Kidney (tissue), 22 donors: ENCODE results near the gene ANKRD34C. TPM values are rescaled to one million over a fixed set of nuclear protein-coding genes. Genes with fewer than 3 reads are reported as not detected.

Source experiments
- DNase-seq, 5 donors: peaks; one replicate each; pipeline ENCODE4 v3.0.0-alpha.2; 2013 to 2020
- FAIRE-seq: peaks from 2 replicates; lab custom pipeline; 2012; peaks lifted over from hg19 to GRCh38; lab: Jason Lieb, UNC
- H3K27ac ChIP-seq, 2 donors: one replicate each; pipeline ENCODE4 v1.7.0; 2013; ENCODE audit warnings: low read depth in 2 of 2, low read length in 2 of 2, inconsistent platforms in 1 of 2
- H3K27me3 ChIP-seq: one replicate; pipeline ENCODE4 v1.7.1; 2013; ENCODE audit warnings: low read length, inconsistent platforms; ENCODE audit not compliant: control insufficient read depth, insufficient read depth
- H3K36me3 ChIP-seq, 3 donors: one replicate each; pipeline versions ENCODE4 v1.7.0 to v1.7.1; 2013; ENCODE audit warnings: low read length in 3 of 3, control low read depth in 1 of 3, inconsistent platforms in 1 of 3; ENCODE audit not compliant: insufficient read depth in 3 of 3, control insufficient read depth in 2 of 3
- H3K4me1 ChIP-seq, 3 donors: one replicate each; pipeline versions ENCODE4 v1.7.0 to v1.7.1; 2013; ENCODE audit warnings: low read length in 3 of 3, inconsistent platforms in 1 of 3, low read depth in 1 of 3; ENCODE audit not compliant: control insufficient read depth in 2 of 3, insufficient read depth in 2 of 3
- H3K4me3 ChIP-seq, 3 donors: one replicate each; pipeline versions ENCODE4 v1.7.0 to v1.8.1; 2013; ENCODE audit warnings: low read length in 3 of 3, control low read depth in 1 of 3, inconsistent platforms in 1 of 3
- H3K9ac ChIP-seq, 3 donors: one replicate each; pipeline versions ENCODE4 v1.7.0 to v1.7.1; 2013; ENCODE audit warnings: low read length in 3 of 3, control low read depth in 1 of 3, inconsistent platforms in 1 of 3
- H3K9me3 ChIP-seq, 3 donors: one replicate each; pipeline versions ENCODE4 v1.7.0 to v1.7.1; 2013; ENCODE audit warnings: low read length in 3 of 3, control low read depth in 1 of 3, inconsistent platforms in 1 of 3; ENCODE audit not compliant: control insufficient read depth in 2 of 3, insufficient read depth in 1 of 3
- intact Hi-C: fragments of 100-400 bp; cut with DNase I; formaldehyde crosslinking; loops from one replicate; pipeline ENCODE4 v1.11.1; 2022
- long read RNA-seq, 10 donors: library from polyadenylated mRNA in 1 of 10; unstranded in 1 of 10; transcript quantifications; one replicate each; pipeline ENCODE4 v2.0.0 and lab custom pipeline, GENCODE V29; 2021 to 2026
- polyA plus RNA-seq: library from polyadenylated mRNA; stranded (reverse); fragments of 350-450 nt; fragmentation: Illumina TruSeq; extraction: RNeasy Lipid Tissue Mini Kit (QIAGEN cat#74804); gene quantifications from one replicate; pipeline ENCODE4 v1.2.3, GENCODE V29; 2014; ENCODE audit warnings: low read depth, low replicate concordance; ENCODE audit not compliant: insufficient read depth
- total RNA-seq: library from RNA; stranded (reverse); fragmentation: NEBNext Ultra II Directional; extraction: Animal tissue kit (Norgen Biotek cat#: 25700); gene quantifications from one replicate; pipeline ENCODE4 v1.2.1, GENCODE V29; 2021
- TF ChIP-seq, protein P1 (sequence below): IDR thresholded peaks from 3 replicates; pipeline ENCODE4 v1.5.1; 2012; ENCODE audit warnings: mild to moderate bottlenecking, moderate library complexity, borderline replicate concordance; ENCODE audit not compliant: insufficient read depth; ENCODE audit errors: extremely low read depth
- donor health status: control.
- donor health status: control.
- donor health status: control.
- donor health status: control.
- donor health status: control.
- donor health status: DM: yes; HTN: yes; CAD: no.
- donor health status: Normal renal cell carcinoma (clear cell type).

The ANKRD34C gene
- total RNA-seq (not detected), polyA plus RNA-seq (0.11 TPM)
- long read RNA-seq, donor 1: 0 reads
- long read RNA-seq, donor 2: 0 reads
- long read RNA-seq, donor 3, full-length matches to known transcripts: 1 of 1 reads
- long read RNA-seq, donor 3, partial matches to known transcripts: 0 of 1 reads
- long read RNA-seq, donor 3, other reads (novel, unspliced or antisense): 0 of 1 reads
- long read RNA-seq, donor 4: 0 reads
- long read RNA-seq, donor 5: 0 reads
- long read RNA-seq, donor 6: 0 reads
- long read RNA-seq, donor 7: 0 reads
- long read RNA-seq, donor 8, full-length matches to known transcripts: 1 of 1 reads
- long read RNA-seq, donor 8, partial matches to known transcripts: 0 of 1 reads
- long read RNA-seq, donor 8, other reads (novel, unspliced or antisense): 0 of 1 reads
- long read RNA-seq, donor 9: 0 reads
- long read RNA-seq, donor 10: 0 reads

DNA sequence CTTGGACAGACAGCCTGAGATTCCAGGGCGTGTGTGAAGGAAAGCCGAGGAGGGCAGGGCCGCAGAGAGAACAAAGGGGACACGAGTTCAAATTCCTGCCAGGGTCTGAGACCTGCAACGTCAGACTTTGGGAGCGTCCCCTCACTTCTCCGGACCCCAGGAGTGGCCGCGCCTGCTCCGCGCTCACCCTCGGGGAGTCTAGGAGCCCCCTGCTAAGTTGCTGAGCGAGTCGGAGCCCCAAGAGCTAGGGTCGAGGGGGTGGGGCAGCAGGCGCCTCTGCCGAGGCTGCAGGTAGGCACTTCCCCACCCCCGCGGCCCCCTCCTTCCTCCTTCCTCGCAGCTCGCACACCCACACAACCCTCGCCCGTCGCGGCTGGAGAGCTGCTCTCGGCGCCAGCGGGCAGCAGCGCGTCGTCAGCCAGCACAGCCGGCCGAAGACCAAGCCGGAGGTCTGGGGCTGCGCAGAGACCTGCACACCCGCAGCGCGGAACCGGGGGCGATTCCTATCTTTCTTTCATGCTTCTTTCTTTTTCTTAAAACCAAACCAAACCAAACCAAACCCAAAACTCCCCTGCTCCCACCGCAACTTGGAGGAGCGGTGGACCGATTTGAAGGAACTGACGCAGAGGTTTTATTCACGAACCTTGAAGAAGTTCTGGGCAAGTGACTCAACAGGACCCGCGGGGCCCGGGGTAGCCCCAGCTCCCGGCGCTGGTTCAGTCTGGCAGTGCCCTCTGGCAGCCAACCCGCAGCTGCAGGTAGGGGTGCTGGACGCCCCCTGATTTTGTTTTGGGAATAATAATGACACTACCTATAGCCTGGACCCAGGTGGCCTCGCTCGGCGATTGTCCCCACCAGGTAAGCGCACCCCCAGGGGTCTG, at the start of gene ANKRD34C:
TSS of gene ANKRD34C (plus strand) at position 352 of the 881 bp plus-strand sequence. CDS start 10,563 bp downstream, outside the sequence.
- peak in 1 of 5 donors; percentile 22 for DNase-seq
- intact Hi-C loops: no loop called here
- FAIRE-seq: no peak
- Histone ChIP-seq H3K4me1 (no peaks in the 10 kb centered on the region), H3K4me3 (no peak within 1 kb of the TSS), H3K36me3 (no peaks in the 10 kb centered on the region), H3K27me3 (peaks cover 18% of the 10 kb centered on the region), H3K9ac (no peak within 1 kb of the TSS), H3K27ac (no peak within 1 kb of the TSS), H3K9me3 (peaks cover 0 to 4% (median 0%) of the 10 kb centered on the region in 3 donors)
- TF ChIP-seq, protein P1, sequence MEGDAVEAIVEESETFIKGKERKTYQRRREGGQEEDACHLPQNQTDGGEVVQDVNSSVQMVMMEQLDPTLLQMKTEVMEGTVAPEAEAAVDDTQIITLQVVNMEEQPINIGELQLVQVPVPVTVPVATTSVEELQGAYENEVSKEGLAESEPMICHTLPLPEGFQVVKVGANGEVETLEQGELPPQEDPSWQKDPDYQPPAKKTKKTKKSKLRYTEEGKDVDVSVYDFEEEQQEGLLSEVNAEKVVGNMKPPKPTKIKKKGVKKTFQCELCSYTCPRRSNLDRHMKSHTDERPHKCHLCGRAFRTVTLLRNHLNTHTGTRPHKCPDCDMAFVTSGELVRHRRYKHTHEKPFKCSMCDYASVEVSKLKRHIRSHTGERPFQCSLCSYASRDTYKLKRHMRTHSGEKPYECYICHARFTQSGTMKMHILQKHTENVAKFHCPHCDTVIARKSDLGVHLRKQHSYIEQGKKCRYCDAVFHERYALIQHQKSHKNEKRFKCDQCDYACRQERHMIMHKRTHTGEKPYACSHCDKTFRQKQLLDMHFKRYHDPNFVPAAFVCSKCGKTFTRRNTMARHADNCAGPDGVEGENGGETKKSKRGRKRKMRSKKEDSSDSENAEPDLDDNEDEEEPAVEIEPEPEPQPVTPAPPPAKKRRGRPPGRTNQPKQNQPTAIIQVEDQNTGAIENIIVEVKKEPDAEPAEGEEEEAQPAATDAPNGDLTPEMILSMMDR: no peak

DNA sequence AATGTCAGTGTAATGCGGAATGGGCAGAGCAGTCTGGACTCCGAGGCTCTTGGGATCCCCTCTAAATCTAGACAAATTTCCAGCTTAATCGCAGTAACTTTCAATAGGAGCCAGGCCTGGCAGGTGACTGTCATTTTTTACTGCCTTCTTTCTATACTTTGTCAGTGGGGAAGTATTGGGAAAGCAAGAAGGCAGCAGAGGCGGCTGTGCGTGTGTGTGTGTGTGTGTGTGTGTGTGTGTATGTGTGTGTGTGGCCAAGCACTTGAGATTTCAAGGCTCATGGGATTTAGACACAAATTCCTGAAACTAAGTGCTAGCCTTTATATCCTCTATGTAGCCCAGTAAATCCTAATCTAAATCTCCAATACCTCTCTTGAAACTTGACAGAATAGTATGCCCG, 49.3 kb upstream of the ANKRD34C start:
- Histone ChIP-seq H3K4me1 (no peaks in the 10 kb centered on the region), H3K4me3 (no peak overlapping the region), H3K9ac (no peak overlapping the region), H3K27ac (no peak overlapping the region), H3K9me3 (peaks cover 0 to 2% (median 0%) of the 10 kb centered on the region in 3 donors), H3K36me3 (no peaks in the 10 kb centered on the region), H3K27me3 (no peaks in the 10 kb centered on the region)
- intact Hi-C loops: no loop called here
- DNase-seq: no peak
- TF ChIP-seq, protein P1: no peak
- no peak for FAIRE-seq

DNA sequence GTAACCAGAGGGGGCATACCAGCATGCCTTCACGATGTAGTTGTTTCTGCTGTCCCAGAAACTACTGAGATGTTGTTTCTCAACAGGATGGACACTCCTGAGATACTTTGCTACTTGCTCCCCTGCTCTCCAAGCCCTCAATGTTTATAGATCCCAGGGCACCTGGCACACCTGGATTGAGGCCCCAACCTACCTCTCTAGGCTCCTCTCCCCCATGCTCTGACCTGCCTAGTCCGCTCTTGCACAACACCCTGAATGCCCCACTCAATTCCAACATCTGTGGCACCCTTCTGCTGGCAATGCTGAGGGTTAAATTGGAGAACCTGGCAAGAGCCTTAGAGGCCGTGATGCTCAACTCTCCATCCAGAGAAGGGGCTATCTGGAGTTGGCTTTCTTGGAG, 42.5 kb upstream of the ANKRD34C start:
- Histone ChIP-seq H3K4me3 (no peak overlapping the region), H3K27ac (no peak overlapping the region), H3K36me3 (no peaks in the 10 kb centered on the region), H3K27me3 (no peaks in the 10 kb centered on the region), H3K4me1 (no peaks in the 10 kb centered on the region), H3K9ac (no peak overlapping the region), H3K9me3 (no peaks in the 10 kb centered on the region)
- FAIRE-seq (no peak), DNase-seq (no peak)
- intact Hi-C loops: no loop called here
- TF ChIP-seq, protein P1: no peak
